K562 (cell line): ENCODE data around the gene ZCCHC24. TPM values are rescaled to one million over a fixed set of nuclear protein-coding genes. Genes with fewer than 3 reads are reported as not detected.

ENCODE experiments used
- ATAC-seq: fragments of 200-7000 bp; cut with Tn5 transposase; 3 replicates; pipeline ENCODE4 v1.9.1; 2020; ENCODE audit warnings: moderate library complexity
- BruUV-seq: library from RNA; stranded (reverse); fragments of 400-500 nt; replicated peaks from 2 replicates; lab custom pipeline; 2021; lab: Mats Ljungman, UMichigan
- CTCF ChIA-PET: fragments of 300-600 bp; formaldehyde crosslinking; extraction: SDS; loops from one replicate; lab custom pipeline; 2021; ENCODE audit warnings: low intra/inter-chr PET ratio; lab: Yijun Ruan, JAX
- POLR2A ChIA-PET: fragments of 300-600, 350-650 bp; sonication (Branson Sonifier 250); formaldehyde crosslinking; extraction: SDS; loops from one replicate; lab custom pipeline; 2021; ENCODE audit warnings: antibody characterized with exemption, inconsistent platforms; lab: Yijun Ruan, JAX
- DNase-seq, 4 experiments: peaks; one replicate each; pipeline versions ENCODE4 v3.0.0 to v3.0.0-alpha.2; 2011 to 2018; ENCODE audit warnings: low spot score in 3 of 4, mixed read lengths in 3 of 4; ENCODE audit errors: extremely low read depth in 1 of 4
- FAIRE-seq: peaks from 2 replicates; lab custom pipeline; 2011; peaks lifted over from hg19 to GRCh38; lab: Jason Lieb, UNC
- H2AFZ ChIP-seq: 2 replicates; pipeline ENCODE4 v1.6.0; 2011; ENCODE audit warnings: low read depth, low read length, control low read depth, inconsistent platforms
- H3K27ac ChIP-seq: fragments of 200-600 bp; 3 replicates; pipeline ENCODE4 v1.8.0; 2011; ENCODE audit warnings: low read depth, mild to moderate bottlenecking, control low read depth, inconsistent platforms, low read length, moderate library complexity, mixed read lengths; ENCODE audit errors: extremely low read depth
- H3K27me3 ChIP-seq, 2 experiments: fragments of 300-600 bp in 1 of 2; 2 replicates in 1 of 2; 3 replicates in 1 of 2; pipeline versions ENCODE4 v1.6.0 to v1.8.0; 2011; ENCODE audit warnings: inconsistent platforms in 2 of 2, low read length in 2 of 2, mild to moderate bottlenecking in 1 of 2, mixed read lengths in 1 of 2, moderate library complexity in 1 of 2; ENCODE audit not compliant: control insufficient read depth in 2 of 2, insufficient read depth in 2 of 2
- H3K36me3 ChIP-seq: fragments of 300-600 bp; 3 replicates; pipeline ENCODE4 v1.8.0; 2011; ENCODE audit warnings: mild to moderate bottlenecking, low read length, inconsistent platforms; ENCODE audit not compliant: control insufficient read depth, insufficient read depth
- H3K4me1 ChIP-seq, 2 experiments: fragments of 200-600 bp in 1 of 2; replicated peaks in 1 of 2; 2 replicates in 1 of 2; 3 replicates in 1 of 2; pipeline versions ENCODE4 v1.5.1 to v1.8.0; 2011; ENCODE audit warnings: inconsistent platforms in 2 of 2, low read length in 2 of 2, mild to moderate bottlenecking in 1 of 2, mixed read lengths in 1 of 2, moderate library complexity in 1 of 2; ENCODE audit not compliant: control insufficient read depth in 2 of 2, insufficient read depth in 2 of 2
- H3K4me2 ChIP-seq: 2 replicates; pipeline ENCODE4 v1.6.1; 2011; ENCODE audit warnings: low read length, control low read depth, inconsistent platforms, mixed read lengths; ENCODE audit not compliant: insufficient read depth
- H3K4me3 ChIP-seq: fragments of 200-600 bp; sonication (generic), shearing (Covaris generic); 2 replicates; pipeline ENCODE4 v1.5.1; 2016; ENCODE audit warnings: control low read depth, inconsistent platforms
- H3K79me2 ChIP-seq: fragments of 200-600 bp; 3 replicates; pipeline ENCODE4 v1.8.0; 2011; ENCODE audit warnings: low read length, inconsistent platforms; ENCODE audit not compliant: control insufficient read depth, insufficient read depth
- H3K9ac ChIP-seq, 2 experiments: 2 replicates each; pipeline versions ENCODE4 v1.6.0 to v1.6.1; 2011; ENCODE audit warnings: low read depth in 2 of 2, low read length in 2 of 2, control low read depth in 1 of 2, inconsistent platforms in 1 of 2, mild to moderate bottlenecking in 1 of 2, mixed read lengths in 1 of 2; ENCODE audit not compliant: insufficient read depth in 1 of 2
- H3K9me1 ChIP-seq: one replicate; pipeline ENCODE4 v1.6.0; 2011; ENCODE audit warnings: inconsistent platforms, mild to moderate bottlenecking, low read length, moderate library complexity; ENCODE audit not compliant: control insufficient read depth, insufficient read depth
- H3K9me3 ChIP-seq: replicated peaks from 2 replicates; pipeline ENCODE4 v1.5.1; 2011; ENCODE audit warnings: low read depth, low read length, inconsistent platforms; ENCODE audit not compliant: control insufficient read depth, insufficient read depth
- H4K20me1 ChIP-seq: replicated peaks from 2 replicates; pipeline ENCODE4 v1.6.1; 2011; ENCODE audit warnings: low read length, inconsistent platforms, mixed read lengths; ENCODE audit not compliant: control insufficient read depth, insufficient read depth
- CTCF ChIP-seq, 3 experiments: IDR thresholded peaks in 2 of 3; conservative IDR thresholded peaks in 1 of 3; 2 replicates each; pipeline ENCODE4 v1.5.1; 2011 to 2012; ENCODE audit warnings: low read length in 3 of 3, mild to moderate bottlenecking in 3 of 3, control low read depth in 2 of 3, improper control_type of control experiment in 1 of 3, inconsistent platforms in 1 of 3, low read depth in 1 of 3, mixed read lengths in 1 of 3, moderate library complexity in 1 of 3; ENCODE audit not compliant: insufficient read depth in 2 of 3
- FOS ChIP-seq: IDR thresholded peaks from 3 replicates; pipeline ENCODE4 v1.6.1; 2011; ENCODE audit not compliant: insufficient read length; ENCODE audit errors: extremely low read depth
- ZNF668 ChIP-seq: fragments of 250-450 bp; sonication (Bioruptor Pico); IDR thresholded peaks from 2 replicates; pipeline ENCODE4 v1.8.0; 2022; ENCODE audit warnings: mild to moderate bottlenecking, inconsistent platforms
- WGBS: fragments of 100-300 bp; shearing (Covaris generic); methylation state at CpG from one replicate; pipeline ENCODE4 v1.1.6; 2016; ENCODE audit warnings: low coverage, mixed read lengths; ENCODE audit not compliant: insufficient coverage; ENCODE audit errors: missing lambda C conversion rate; 5-methylcytosine and 5-hydroxymethylcytosine counted together
- in situ Hi-C: fragments of 300-500 bp; cut with MboI; formaldehyde crosslinking; loops from 4 replicates; pipeline ENCODE4 v1.15.0; 2018; ENCODE audit warnings: inconsistent platforms, mixed read lengths
- intact Hi-C: fragments of 100-400 bp; cut with micrococcal nuclease; formaldehyde crosslinking; loops from 2 replicates; pipeline ENCODE4 v1.14.2; 2022
- polyA plus RNA-seq, 8 experiments: library from polyadenylated mRNA; depleted of rRNA in 4 of 8; stranded (reverse) in 5 of 8; unstranded in 3 of 8; fragments of >200 nt; fragmentation: Nextera tagmentation in 2 of 8; fragmentation: Illumina TruSeq in 1 of 8; extraction: Ambion mirVana in 2 of 8; extraction: Trizol in 1 of 8; gene quantifications; 2 replicates each; pipeline versions ENCODE4 v1.2.1 to v1.2.3, GENCODE V29; 2011 to 2014; ENCODE audit warnings: inconsistent platforms in 1 of 8, missing spikeins in 1 of 8
- total RNA-seq, 7 experiments: library from RNA; depleted of rRNA in 6 of 7; stranded (reverse); fragments of >200 nt in 6 of 7; fragmentation: Illumina TruSeq in 2 of 7; extraction: Trizol in 2 of 7; gene quantifications; 2 replicates each; pipeline versions ENCODE4 v1.2.1 to v1.2.3, GENCODE V29; 2011 to 2021; ENCODE audit warnings: low replicate concordance in 1 of 7

The ZCCHC24 gene
- total and polyA plus RNA-seq, 9 of the 15 experiments (the other 6 are each of a cell fraction or from before 2014, with no cell fraction given): 0.84 to 11.0 (median 4.6) TPM

GRCh38 chr10:79438699-79439085, 6.7 kb downstream of the ZCCHC24 start:
- peaks cover 4% of the 10 kb centered on the region; the same call in 1 of the 3 replicates for H3K79me2 ChIP-seq
- no peak for DNase-seq
- H3K9me1 ChIP-seq: peaks cover 15% of the 10 kb centered on the region
- peaks cover 28 to 44% of the 10 kb centered on the region in 2 experiments for H3K4me1 ChIP-seq
- H3K36me3 ChIP-seq: no peaks in the 10 kb centered on the region
- peak overlapping the region in 1 of 2 experiments; percentile 72; a peak in 1 of 4 replicates for H3K9ac ChIP-seq
- no peaks in the 10 kb centered on the region for H3K27me3 ChIP-seq
- peaks cover 32% of the 10 kb centered on the region for H4K20me1 ChIP-seq
- CTCF ChIA-PET: interaction anchor here (1.4 kb wide), 1 partner anchor 64 kb away, joined by 3 read pairs; no protein-coding TSS in a partner anchor
- in situ Hi-C loops: no loop called here
- H2AFZ ChIP-seq: no peak overlapping the region
- no peak for ATAC-seq
- H3K9me3 ChIP-seq: no peaks in the 10 kb centered on the region
- no peak for TF ChIP-seq ZNF668 (CRISPR knock-in tag)
- TF ChIP-seq CTCF (IDR thresholded peaks at IDR 0.05 in 2 of 3, conservative IDR thresholded peaks at IDR 0.05 in 1 of 3; ENCODE audit: insufficient read depth in 2 of 3, low read depth in 1 of 3, low read length in 3 of 3): peak in 1 of 3 experiments; percentile 9; a peak in 1 of 6 replicates
- TF ChIP-seq FOS: no peak
- TF ChIP-seq, all 486 proteins: peak for 1
- FAIRE-seq: no peak
- BruUV-seq: no TSS peak
- Histone ChIP-seq H3K4me2 (no peak overlapping the region), H3K4me3 (no peak overlapping the region), H3K27ac (no peak overlapping the region)
- POLR2A ChIA-PET: interaction anchor here (0.7 to 0.9 kb wide), 5 partner anchors 22 to 48 kb away, joined by 3 to 4 read pairs (median 3); no protein-coding TSS in a partner anchor
- 46% methylated on average over 3 of the region's 3 CpGs for WGBS
- intact Hi-C loops: no loop called here
